GM12874 (cell line): ENCODE results near the gene RGSL1.

ENCODE experiments used
- TF ChIP-seq, protein P1 (sequence below): IDR thresholded peaks from 2 replicates; pipeline ENCODE4 v1.5.1; 2011; ENCODE audit warnings: low read depth, mild to moderate bottlenecking, control low read depth, low read length, moderate library complexity; ENCODE audit not compliant: insufficient read depth

Gene RGSL1

GRCh38 chr1:182563095-182563494 lies 113.1 kb downstream of the RGSL1 start:
- TF ChIP-seq, protein P1, sequence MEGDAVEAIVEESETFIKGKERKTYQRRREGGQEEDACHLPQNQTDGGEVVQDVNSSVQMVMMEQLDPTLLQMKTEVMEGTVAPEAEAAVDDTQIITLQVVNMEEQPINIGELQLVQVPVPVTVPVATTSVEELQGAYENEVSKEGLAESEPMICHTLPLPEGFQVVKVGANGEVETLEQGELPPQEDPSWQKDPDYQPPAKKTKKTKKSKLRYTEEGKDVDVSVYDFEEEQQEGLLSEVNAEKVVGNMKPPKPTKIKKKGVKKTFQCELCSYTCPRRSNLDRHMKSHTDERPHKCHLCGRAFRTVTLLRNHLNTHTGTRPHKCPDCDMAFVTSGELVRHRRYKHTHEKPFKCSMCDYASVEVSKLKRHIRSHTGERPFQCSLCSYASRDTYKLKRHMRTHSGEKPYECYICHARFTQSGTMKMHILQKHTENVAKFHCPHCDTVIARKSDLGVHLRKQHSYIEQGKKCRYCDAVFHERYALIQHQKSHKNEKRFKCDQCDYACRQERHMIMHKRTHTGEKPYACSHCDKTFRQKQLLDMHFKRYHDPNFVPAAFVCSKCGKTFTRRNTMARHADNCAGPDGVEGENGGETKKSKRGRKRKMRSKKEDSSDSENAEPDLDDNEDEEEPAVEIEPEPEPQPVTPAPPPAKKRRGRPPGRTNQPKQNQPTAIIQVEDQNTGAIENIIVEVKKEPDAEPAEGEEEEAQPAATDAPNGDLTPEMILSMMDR: no peak

GRCh38 chr1:182564406-182565004 lies 114.6 kb downstream of the RGSL1 start:
- TF ChIP-seq, protein P1: no peak

DNA sequence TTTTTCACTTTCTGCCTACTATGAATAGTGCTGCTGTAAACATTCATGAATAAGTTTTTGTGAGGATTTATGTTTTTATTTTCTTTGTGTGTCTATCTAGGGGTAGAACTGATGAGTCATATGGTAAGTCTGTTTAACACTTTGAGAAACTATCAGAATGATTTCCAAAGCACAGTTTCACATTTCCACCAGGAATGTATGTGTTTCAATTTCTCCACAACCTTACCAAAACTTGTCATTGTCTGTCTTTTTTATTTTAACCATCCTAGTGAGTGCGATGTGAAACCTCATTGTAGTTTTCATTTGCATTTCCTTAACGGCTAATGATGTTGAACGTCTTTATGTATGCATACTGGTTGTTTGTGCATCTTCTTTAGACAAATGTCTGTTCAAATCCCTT lies 115.6 kb downstream of the RGSL1 start:
- TF ChIP-seq, protein P1: no peak

DNA sequence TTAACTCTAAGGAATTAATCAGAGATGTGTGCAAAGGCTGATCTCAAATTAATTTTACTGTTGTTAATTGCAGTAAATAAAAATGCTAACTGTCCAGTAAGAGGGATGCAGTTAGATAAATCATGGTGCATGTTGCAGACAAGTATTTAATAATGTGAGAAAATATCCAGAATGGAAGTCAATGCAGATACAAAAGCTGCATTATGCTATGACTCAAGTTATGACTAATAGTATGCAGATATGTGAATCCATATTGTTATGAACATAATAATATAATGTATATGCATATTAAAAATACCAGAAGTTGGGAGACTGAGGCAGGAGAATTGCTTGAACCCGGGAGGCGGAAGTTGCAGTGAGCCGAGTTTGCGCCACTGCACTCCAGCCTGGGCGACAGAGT lies 117.7 kb downstream of the RGSL1 start:
- TF ChIP-seq, protein P1: no peak

DNA sequence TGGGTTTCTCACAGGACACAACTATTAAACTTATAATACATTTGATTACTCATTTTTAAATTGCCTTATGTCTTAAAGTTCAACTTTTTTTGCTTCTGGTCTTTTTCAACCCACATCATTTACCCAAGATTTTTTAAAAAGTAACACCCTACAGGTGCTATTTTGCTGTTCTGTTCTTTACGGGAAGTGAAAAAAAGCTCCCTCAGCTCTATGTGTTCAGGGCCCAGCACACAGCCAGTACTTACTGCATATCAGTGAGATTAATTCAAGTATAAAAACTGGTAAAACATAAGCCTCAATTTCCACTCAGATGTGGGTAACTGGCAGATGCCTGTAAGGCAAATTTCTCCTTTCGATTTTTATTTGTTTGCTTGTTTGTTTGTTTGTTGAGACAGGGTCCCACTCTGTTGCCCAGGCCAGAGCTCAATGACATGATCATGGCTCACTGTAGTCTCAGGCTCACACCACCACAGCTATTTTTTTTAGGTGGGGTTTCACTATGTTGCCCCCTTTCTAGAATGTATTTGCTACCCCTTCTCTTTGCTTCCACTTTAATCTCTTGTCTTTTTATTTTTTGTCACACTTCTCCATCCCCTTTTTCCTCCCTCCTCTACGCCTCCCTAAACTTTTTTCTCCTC lies 118.8 kb downstream of the RGSL1 start:
- TF ChIP-seq, protein P1: no peak

- TF ChIP-seq, protein P1: no peak
Measured at GRCh38 chr1:182569939-182570610, 120.1 kb downstream of the RGSL1 start.

DNA sequence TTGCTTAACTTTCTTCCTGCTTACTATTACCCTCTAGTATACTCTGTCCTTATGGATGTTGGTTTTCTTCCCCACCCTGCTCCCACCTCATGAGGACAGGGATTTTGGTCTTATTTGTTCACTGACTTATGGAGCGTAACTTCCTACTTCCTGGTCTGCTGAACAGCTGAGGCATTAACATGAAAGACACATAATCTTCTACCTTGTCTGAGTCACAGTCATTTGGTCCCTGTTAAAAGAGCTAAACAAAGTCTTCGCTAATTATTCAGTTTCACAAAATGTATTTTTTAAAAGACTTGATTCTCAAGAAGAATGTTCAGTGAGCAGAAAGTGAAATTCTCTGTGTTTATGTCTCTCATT lies 120.6 kb downstream of the RGSL1 start:
- TF ChIP-seq, protein P1: no peak
